OCI-LY7 (cell line): Measurements from ENCODE around the gene RRP36. TPM values are rescaled to one million over a fixed set of nuclear protein-coding genes. Genes with fewer than 3 reads are reported as not detected.

Experiments used
- BruUV-seq: library from RNA; stranded (reverse); fragments of 400-500 nt; replicated peaks from 2 replicates; lab custom pipeline; 2021; lab: Mats Ljungman, UMichigan
- CTCF ChIA-PET: fragments of 300-600 bp; sonication (Branson Sonifier 250); formaldehyde crosslinking; loops from one replicate; lab custom pipeline; 2022; ENCODE audit warnings: antibody characterized with exemption; ENCODE audit not compliant: unreplicated experiment; lab: Charles Lee
- POLR2A ChIA-PET: fragments of 300-600 bp; sonication (Branson Sonifier 250); formaldehyde crosslinking; loops from one replicate; lab custom pipeline; 2022; ENCODE audit warnings: antibody characterized with exemption; lab: Charles Lee
- DNase-seq: peaks from one replicate; pipeline ENCODE4 v3.0.0-alpha.2; 2015; ENCODE audit warnings: low spot score
- H2AFZ ChIP-seq: fragments of 200-600 bp; sonication (generic), shearing (Covaris generic); 2 replicates; pipeline ENCODE4 v1.6.1; 2014; ENCODE audit warnings: mild to moderate bottlenecking, antibody characterized with exemption, low read length, moderate library complexity
- H3K27ac ChIP-seq: fragments of 200-600 bp; sonication (generic); 2 replicates; pipeline ENCODE4 v1.5.1; 2014; ENCODE audit warnings: mixed run types, low read depth, mild to moderate bottlenecking, moderate library complexity, low read length, inconsistent platforms; ENCODE audit not compliant: poor library complexity, severe bottlenecking
- H3K36me3 ChIP-seq: fragments of 200-600 bp; sonication (generic); 2 replicates; pipeline ENCODE4 v1.6.1; 2014; ENCODE audit warnings: mild to moderate bottlenecking, antibody characterized with exemption, low read length, moderate library complexity, mixed read lengths; ENCODE audit not compliant: insufficient read depth
- H3K4me1 ChIP-seq: fragments of 200-600 bp; sonication (generic); 2 replicates; pipeline ENCODE4 v1.5.1; 2014; ENCODE audit warnings: mild to moderate bottlenecking, low read length; ENCODE audit not compliant: insufficient read depth, poor library complexity, severe bottlenecking
- H3K4me2 ChIP-seq: fragments of 200-600 bp; sonication (generic); 2 replicates; pipeline ENCODE4 v1.6.1; 2014; ENCODE audit warnings: mild to moderate bottlenecking, low read length
- H3K4me3 ChIP-seq: fragments of 200-600 bp; sonication (generic); 2 replicates; pipeline ENCODE4 v1.5.1; 2014; ENCODE audit warnings: mild to moderate bottlenecking, low read depth, low read length; ENCODE audit not compliant: poor library complexity, severe bottlenecking
- H3K79me2 ChIP-seq: fragments of 200-600 bp; sonication (generic); 2 replicates; pipeline ENCODE4 v1.6.1; 2016; ENCODE audit warnings: low read depth, mild to moderate bottlenecking, low read length, moderate library complexity, mixed read lengths; ENCODE audit not compliant: insufficient read depth
- H3K9me2 ChIP-seq: fragments of 200-600 bp; sonication (generic); 2 replicates; pipeline ENCODE4 v1.6.1; 2016; ENCODE audit warnings: mild to moderate bottlenecking, low read length, mixed read lengths; ENCODE audit not compliant: insufficient read depth
- H3K9me3 ChIP-seq: fragments of 200-600 bp; sonication (generic); 2 replicates; pipeline ENCODE4 v1.6.1; 2014; ENCODE audit warnings: mild to moderate bottlenecking, mixed run types, low read length, mixed read lengths
- H4K20me1 ChIP-seq: fragments of 200-600 bp; sonication (generic); 2 replicates; pipeline ENCODE4 v1.6.1; 2014; ENCODE audit warnings: mild to moderate bottlenecking, antibody characterized with exemption, low read length, moderate library complexity, mixed read lengths; ENCODE audit not compliant: insufficient read depth
- CTCF ChIP-seq: fragments of 200-600 bp; sonication (generic); conservative IDR thresholded peaks from 2 replicates; pipeline ENCODE4 v1.5.1; 2014; ENCODE audit warnings: mild to moderate bottlenecking, antibody characterized with exemption, low read length, moderate library complexity, mixed read lengths
- EZH2phosphoT487 ChIP-seq: fragments of 200-600 bp; sonication (generic); IDR thresholded peaks from 2 replicates; pipeline ENCODE4 v1.6.1; 2018; ENCODE audit warnings: low read depth, borderline replicate concordance, mild to moderate bottlenecking, mixed run types, antibody characterized with exemption, low read length, moderate library complexity, mixed read lengths
- intact Hi-C: fragments of 100-400 bp; cut with micrococcal nuclease; formaldehyde crosslinking; loops from one replicate; pipeline ENCODE4 v1.10.0; 2022; ENCODE audit not compliant: unreplicated experiment
- total RNA-seq, 2 experiments: library from RNA; depleted of rRNA in 1 of 2; stranded (reverse); fragments of >200 nt in 1 of 2; shearing (Covaris generic) in 1 of 2; gene quantifications; 2 replicates each; pipeline ENCODE4 v1.2.3, GENCODE V29; 2014 to 2022

Gene RRP36
- total RNA-seq, 2 experiments from 2014 or later: 61.1 to 75.9 TPM

GRCh38 chr6:43043310-43043709 lies 21.9 kb downstream of the RRP36 start:
- Histone ChIP-seq H2AFZ (no peak overlapping the region), H4K20me1 (no peaks in the 10 kb centered on the region), H3K4me2 (no peak overlapping the region), H3K27ac (no peak overlapping the region), H3K9me3 (no peaks in the 10 kb centered on the region), H3K4me1 (no peaks in the 10 kb centered on the region), H3K36me3 (peaks cover 30% of the 10 kb centered on the region; the same call in 1 of the 2 replicates), H3K4me3 (no peak overlapping the region), H3K9me2 (no peaks in the 10 kb centered on the region), H3K79me2 (no peaks in the 10 kb centered on the region)
- DNase-seq: no peak
- CTCF ChIA-PET: no interaction called here
- TF ChIP-seq CTCF (no peak), EZH2phosphoT487 (no peak)
- intact Hi-C loops: no loop called here
- no TSS peak for BruUV-seq
- POLR2A ChIA-PET: no interaction called here

GRCh38 chr6:43045371-43045930 lies 24.0 kb downstream of the RRP36 start:
- H2AFZ ChIP-seq: no peak overlapping the region
- no peaks in the 10 kb centered on the region for H3K4me1 ChIP-seq
- TF ChIP-seq EZH2phosphoT487 (no peak), CTCF (no peak)
- no peak overlapping the region for H3K4me3 ChIP-seq
- intact Hi-C loops: no loop called here
- ChIA-PET POLR2A (interaction anchor here (1.8 kb wide), 1 partner anchor 9 kb away, joined by 5 read pairs; the partner anchor contains the start of gene CUL7), CTCF (no interaction called here)
- H3K36me3 ChIP-seq: peaks cover 28% of the 10 kb centered on the region; the same call in 1 of the 2 replicates
- no peaks in the 10 kb centered on the region for H3K9me3 ChIP-seq
- no peaks in the 10 kb centered on the region for H4K20me1 ChIP-seq
- H3K4me2 ChIP-seq: no peak overlapping the region
- no peaks in the 10 kb centered on the region for H3K79me2 ChIP-seq
- no peaks in the 10 kb centered on the region for H3K9me2 ChIP-seq
- BruUV-seq: no TSS peak
- no peak for DNase-seq
- no peak overlapping the region for H3K27ac ChIP-seq

- peaks cover 12% of the 10 kb centered on the region for H3K4me1 ChIP-seq
- BruUV-seq: no TSS peak
- H3K9me3 ChIP-seq: no peaks in the 10 kb centered on the region
- CTCF ChIA-PET: interaction anchor here (0.9 kb wide), 1 partner anchor 11 kb away, joined by 3 read pairs; no protein-coding TSS in a partner anchor
- POLR2A ChIA-PET: no interaction called here
- intact Hi-C loops: no loop called here
- no peak overlapping the region for H2AFZ ChIP-seq
- no peaks in the 10 kb centered on the region for H4K20me1 ChIP-seq
- no peak for DNase-seq
- H3K27ac ChIP-seq: no peak overlapping the region
- no peaks in the 10 kb centered on the region for H3K9me2 ChIP-seq
- no peak overlapping the region for H3K4me2 ChIP-seq
- no peaks in the 10 kb centered on the region for H3K79me2 ChIP-seq
- H3K36me3 ChIP-seq: peaks cover 23% of the 10 kb centered on the region; the same call in 1 of the 2 replicates
- no peak overlapping the region for H3K4me3 ChIP-seq
- TF ChIP-seq EZH2phosphoT487 (no peak), CTCF (no peak)
These were observed 26.6 kb downstream of the RRP36 start for GRCh38 chr6:43047998-43048397.
